Measurements from ENCODE around the gene WDFY2.

GRCh38 chr13:51723529-51723928 is 139.3 kb downstream of the WDFY2 start:
- TF ChIP-seq CTCF (IDR thresholded peaks at IDR 0.05; ENCODE audit: low read depth, low read length), result no peak
- no peak for TF ChIP-seq POLR2A (IDR thresholded peaks at IDR 0.05; ENCODE audit: extremely low read depth, insufficient read length)
- TF ChIP-seq, protein P1, sequence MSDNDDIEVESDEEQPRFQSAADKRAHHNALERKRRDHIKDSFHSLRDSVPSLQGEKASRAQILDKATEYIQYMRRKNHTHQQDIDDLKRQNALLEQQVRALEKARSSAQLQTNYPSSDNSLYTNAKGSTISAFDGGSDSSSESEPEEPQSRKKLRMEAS (IDR thresholded peaks at IDR 0.05; ENCODE audit: low read depth, low read length), result no peak

All from NB4 (cell line).